ENCODE data around the gene METTL3.

Gene METTL3

GRCh38 chr14:21503376-21503775 is 7.8 kb downstream of the METTL3 start:
- no peak overlapping the region for H3K4me3 ChIP-seq (ENCODE audit: low read depth, low read length)
- TF ChIP-seq CTCF (IDR thresholded peaks at IDR 0.05; ENCODE audit: insufficient read depth, low read depth, low read length, missing control alignments) = no peak
- no peak for DNase-seq (ENCODE audit: low read depth)

- no peak overlapping the region for H3K4me3 ChIP-seq (ENCODE audit: low read depth, low read length)
- TF ChIP-seq CTCF (IDR thresholded peaks at IDR 0.05; ENCODE audit: insufficient read depth, low read depth, low read length, missing control alignments) = no peak
- DNase-seq (ENCODE audit: low read depth) = no peak
These were observed 9.6 kb downstream of the METTL3 start for GRCh38 chr14:21501568-21501967.

GRCh38 chr14:21498540-21499526 is 12.3 kb downstream of the METTL3 start:
- TF ChIP-seq CTCF (IDR thresholded peaks at IDR 0.05; ENCODE audit: insufficient read depth, low read depth, low read length, missing control alignments) = peak; percentile 41
- DNase-seq (ENCODE audit: low read depth) = peak; percentile 57
- H3K4me3 ChIP-seq (ENCODE audit: low read depth, low read length) = no peak overlapping the region

GRCh38 chr14:21496453-21496852 is 14.7 kb downstream of the METTL3 start:
- H3K4me3 ChIP-seq (ENCODE audit: low read depth, low read length) = no peak overlapping the region
- TF ChIP-seq CTCF (IDR thresholded peaks at IDR 0.05; ENCODE audit: insufficient read depth, low read depth, low read length, missing control alignments) = no peak
- DNase-seq (ENCODE audit: low read depth) = no peak

- H3K4me3 ChIP-seq (ENCODE audit: low read depth, low read length) = no peak overlapping the region
- no peak for TF ChIP-seq CTCF (IDR thresholded peaks at IDR 0.05; ENCODE audit: insufficient read depth, low read depth, low read length, missing control alignments)
- DNase-seq (ENCODE audit: low read depth) = no peak
These were observed 16.0 kb downstream of the METTL3 start for GRCh38 chr14:21494902-21495762.

GRCh38 chr14:21486640-21487087 is 24.5 kb downstream of the METTL3 start:
- no peak overlapping the region for H3K4me3 ChIP-seq (ENCODE audit: low read depth, low read length)
- no peak for DNase-seq (ENCODE audit: low read depth)
- TF ChIP-seq CTCF (IDR thresholded peaks at IDR 0.05; ENCODE audit: insufficient read depth, low read depth, low read length, missing control alignments) = no peak
